MM.1S (cell line): ENCODE measurements around the gene CTCF.

Source experiments
- DNase-seq: peaks from one replicate; pipeline ENCODE4 v3.0.0-alpha.2; 2015
- H2AFZ ChIP-seq: fragments of 300-600 bp; sonication (generic); 2 replicates; pipeline ENCODE4 v1.6.0; 2016; ENCODE audit warnings: antibody characterized with exemption, low read length
- H3F3A ChIP-seq: fragments of 300-600 bp; sonication (generic); 2 replicates; pipeline ENCODE4 v1.6.1; 2016; ENCODE audit warnings: mild to moderate bottlenecking, antibody characterized with exemption, low read length, moderate library complexity, mixed read lengths; ENCODE audit not compliant: insufficient read depth
- H3K27ac ChIP-seq: fragments of 300-600 bp; sonication (generic); 2 replicates; pipeline ENCODE4 v1.5.1; 2016; ENCODE audit warnings: mild to moderate bottlenecking, low read length
- H3K27me3 ChIP-seq: fragments of 300-600 bp; sonication (generic); replicated peaks from 2 replicates; pipeline ENCODE4 v1.6.0; 2016; ENCODE audit warnings: low read length; ENCODE audit not compliant: insufficient read depth
- H3K36me3 ChIP-seq: fragments of 300-600 bp; sonication (generic); replicated peaks from 2 replicates; pipeline ENCODE4 v1.6.1; 2016; ENCODE audit warnings: mild to moderate bottlenecking, low read length, mixed read lengths; ENCODE audit not compliant: insufficient read depth
- H3K4me1 ChIP-seq: fragments of 300-600 bp; sonication (generic); 2 replicates; pipeline ENCODE4 v1.6.1; 2016; ENCODE audit warnings: low read length, mixed read lengths
- H3K4me2 ChIP-seq: fragments of 300-600 bp; sonication (generic); 2 replicates; pipeline ENCODE4 v1.6.0; 2016; ENCODE audit warnings: low read depth, low read length
- H3K4me3 ChIP-seq: fragments of 300-600 bp; sonication (generic); 2 replicates; pipeline ENCODE4 v1.5.1; 2016; ENCODE audit warnings: low read length, mixed read lengths
- H3K79me2 ChIP-seq: fragments of 300-600 bp; sonication (generic); 2 replicates; pipeline ENCODE4 v1.6.1; 2016; ENCODE audit warnings: mixed run types, low read length, mixed read lengths
- H3K9ac ChIP-seq: fragments of 300-600 bp; sonication (generic); 2 replicates; pipeline ENCODE4 v1.6.1; 2016; ENCODE audit warnings: low read length, mixed read lengths
- H3K9me2 ChIP-seq: fragments of 300-600 bp; sonication (generic); replicated peaks from 2 replicates; pipeline ENCODE4 v1.6.1; 2016; ENCODE audit warnings: mild to moderate bottlenecking, low read length, mixed read lengths; ENCODE audit not compliant: insufficient read depth
- H3K9me3 ChIP-seq: fragments of 300-600 bp; sonication (generic); replicated peaks from 2 replicates; pipeline ENCODE4 v1.6.1; 2016; ENCODE audit warnings: mild to moderate bottlenecking, low read length, mixed read lengths; ENCODE audit not compliant: insufficient read depth
- H4K20me1 ChIP-seq: fragments of 300-600 bp; sonication (generic); 2 replicates; pipeline ENCODE4 v1.6.1; 2016; ENCODE audit warnings: mild to moderate bottlenecking, low read length, moderate library complexity, mixed read lengths; ENCODE audit not compliant: insufficient read depth
- CTCF ChIP-seq: fragments of 300-600 bp; sonication (generic); IDR thresholded peaks from 2 replicates; pipeline ENCODE4 v1.5.1; 2016; ENCODE audit warnings: antibody characterized with exemption, low read length, mixed read lengths
- EZH2 ChIP-seq: fragments of 300-600 bp; sonication (generic); optimal IDR thresholded peaks from 2 replicates; pipeline ENCODE3; 2017; ENCODE audit warnings: low read depth, mild to moderate bottlenecking, antibody characterized with exemption, low read length, mixed read lengths
- EZH2phosphoT487 ChIP-seq: fragments of 300-600 bp; sonication (generic); IDR thresholded peaks from 2 replicates; pipeline ENCODE4 v1.6.1; 2018; ENCODE audit warnings: antibody characterized with exemption, low read length

Gene CTCF

DNA sequence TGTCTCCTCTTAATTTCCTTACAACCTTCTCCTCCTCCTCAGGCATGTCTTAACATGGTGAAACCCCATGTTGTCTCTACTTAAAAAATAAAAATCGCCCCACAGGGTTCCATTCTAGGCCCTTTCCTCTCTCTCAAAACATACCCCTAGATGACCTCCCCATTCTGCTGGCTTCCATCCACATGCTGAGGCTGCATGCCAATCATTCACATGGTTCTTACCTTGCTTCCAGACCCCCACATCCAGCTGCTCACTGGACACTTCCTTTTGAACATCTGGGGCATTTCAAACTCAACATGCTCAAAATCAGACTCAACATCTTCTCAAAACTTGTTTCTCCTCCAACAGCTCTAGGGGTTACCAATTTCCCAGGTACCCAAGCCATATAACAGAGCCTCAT lies 12.4 kb upstream of the CTCF start:
- Histone ChIP-seq H3K4me3 (no peak overlapping the region), H3K9me2 (no peaks in the 10 kb centered on the region), H4K20me1 (no peaks in the 10 kb centered on the region), H3K79me2 (peaks cover 79% of the 10 kb centered on the region), H3K36me3 (no peaks in the 10 kb centered on the region), H3K9me3 (no peaks in the 10 kb centered on the region), H2AFZ (no peak overlapping the region), H3K4me2 (no peak overlapping the region), H3F3A (peaks cover 49% of the 10 kb centered on the region), H3K4me1 (peaks cover 86% of the 10 kb centered on the region), H3K27me3 (no peaks in the 10 kb centered on the region), H3K9ac (no peak overlapping the region), H3K27ac (peak overlapping the region; percentile 98; the same call in 1 of the 2 replicates)
- DNase-seq, result no peak
- TF ChIP-seq EZH2 (no peak), CTCF (no peak), EZH2phosphoT487 (no peak)

DNA sequence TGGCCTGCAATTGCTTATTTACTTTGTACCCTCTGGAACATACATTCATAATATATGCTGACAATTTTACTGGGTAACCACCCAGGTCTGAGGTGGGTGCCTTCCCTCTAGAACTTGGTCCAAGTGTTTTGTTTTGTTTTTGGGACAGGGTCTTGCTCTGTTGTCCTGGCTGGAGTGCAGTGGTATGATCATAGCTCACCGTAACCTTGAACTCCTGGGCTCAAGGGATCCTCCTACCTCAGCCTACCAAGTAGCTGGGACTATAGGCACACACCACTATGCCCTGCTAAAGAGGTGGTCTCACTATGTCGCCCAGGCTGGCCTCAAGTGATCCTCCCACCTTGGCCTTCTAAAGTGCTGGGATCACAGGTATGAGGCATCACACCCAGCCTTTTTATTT lies 11.2 kb upstream of the CTCF start:
- no peak overlapping the region for H3K9ac ChIP-seq
- H3K9me3 ChIP-seq, result no peaks in the 10 kb centered on the region
- peaks cover 83% of the 10 kb centered on the region for H3K4me1 ChIP-seq
- H3K79me2 ChIP-seq, result peaks cover 77% of the 10 kb centered on the region
- no peak overlapping the region for H2AFZ ChIP-seq
- H4K20me1 ChIP-seq, result no peaks in the 10 kb centered on the region
- H3K4me3 ChIP-seq, result no peak overlapping the region
- peak overlapping the region; percentile 90; the same call in 1 of the 2 replicates for H3K27ac ChIP-seq
- H3K4me2 ChIP-seq, result no peak overlapping the region
- no peak for DNase-seq
- peaks cover 47% of the 10 kb centered on the region for H3F3A ChIP-seq
- H3K27me3 ChIP-seq, result no peaks in the 10 kb centered on the region
- no peaks in the 10 kb centered on the region for H3K36me3 ChIP-seq
- H3K9me2 ChIP-seq, result no peaks in the 10 kb centered on the region
- TF ChIP-seq EZH2, result no peak
- TF ChIP-seq EZH2phosphoT487, result no peak
- no peak for TF ChIP-seq CTCF

DNA sequence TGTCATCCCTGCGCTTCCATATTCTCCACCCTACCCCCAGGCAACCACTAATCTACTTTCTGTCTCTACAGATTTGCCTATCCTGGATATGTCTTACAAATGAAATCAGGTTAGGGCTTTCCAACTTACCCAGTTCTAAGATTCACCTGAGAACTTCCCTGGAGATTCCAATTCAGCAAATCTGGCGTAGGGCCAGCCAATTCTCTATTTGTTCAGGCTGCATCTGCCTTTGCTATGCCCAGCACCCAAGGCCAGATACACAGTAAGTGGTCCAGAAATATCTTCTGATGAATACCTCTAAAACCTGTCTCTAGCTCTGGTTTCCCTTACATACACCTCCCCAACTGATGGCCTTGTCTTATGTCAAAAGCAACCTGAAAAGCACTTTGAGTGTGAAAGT lies 10.4 kb upstream of the CTCF start:
- peak overlapping the region; percentile 39 for H3K4me2 ChIP-seq
- peaks cover 56% of the 10 kb centered on the region for H3F3A ChIP-seq
- peak overlapping the region; percentile 90 for H3K27ac ChIP-seq
- H3K27me3 ChIP-seq, result no peaks in the 10 kb centered on the region
- H2AFZ ChIP-seq, result no peak overlapping the region
- H3K9me3 ChIP-seq, result no peaks in the 10 kb centered on the region
- peaks cover 77% of the 10 kb centered on the region for H3K79me2 ChIP-seq
- no peak overlapping the region for H3K4me3 ChIP-seq
- H3K9ac ChIP-seq, result peak overlapping the region; percentile 16; the same call in 1 of the 2 replicates
- H3K4me1 ChIP-seq, result peaks cover 77% of the 10 kb centered on the region
- no peak for TF ChIP-seq CTCF
- no peak for TF ChIP-seq EZH2phosphoT487
- no peak for TF ChIP-seq EZH2
- no peaks in the 10 kb centered on the region for H3K9me2 ChIP-seq
- peak; percentile 49 for DNase-seq
- no peaks in the 10 kb centered on the region for H3K36me3 ChIP-seq
- no peaks in the 10 kb centered on the region for H4K20me1 ChIP-seq
